Heart left ventricle (tissue), 16 donors: ENCODE results near the gene DPEP1. TPM values are rescaled to one million over a fixed set of nuclear protein-coding genes. Genes with fewer than 3 reads are reported as not detected.

ENCODE experiments used
- ATAC-seq, 4 donors: fragments of 200-7000 bp; cut with Tn5 transposase; one replicate each; pipeline ENCODE4 v1.9.1; 2020 to 2022; ENCODE audit warnings: moderate library complexity in 4 of 4, mild to moderate bottlenecking in 3 of 4, moderate number of reproducible peaks in 1 of 4
- DNase-seq, 5 donors: peaks; one replicate each; pipeline ENCODE4 v3.0.0-alpha.2; 2020
- H3K27ac ChIP-seq, 12 donors: fragments of 200-600 bp; sonication (generic) in 4 of 12; one replicate each; pipeline versions ENCODE4 v1.5.0 to v1.8.0; 2016 to 2022; ENCODE audit warnings: mild to moderate bottlenecking in 2 of 12
- H3K27me3 ChIP-seq, 9 donors: fragments of 200-600 bp; sonication (generic) in 2 of 9; one replicate each; pipeline versions ENCODE4 v1.5.1 to v1.8.0; 2016 to 2022; ENCODE audit warnings: mild to moderate bottlenecking in 3 of 9
- H3K36me3 ChIP-seq, 9 donors: fragments of 200-600 bp; sonication (generic) in 2 of 9; one replicate each; pipeline versions ENCODE4 v1.5.0 to v1.8.0; 2018 to 2022; ENCODE audit warnings: mild to moderate bottlenecking in 2 of 9
- H3K4me1 ChIP-seq, 12 donors: fragments of 200-600 bp; sonication (generic) in 4 of 12; one replicate each; pipeline versions ENCODE4 v1.5.0 to v1.8.0; 2016 to 2022; ENCODE audit warnings: mild to moderate bottlenecking in 3 of 12
- H3K4me3 ChIP-seq, 12 donors: fragments of 200-600 bp; sonication (generic) in 4 of 12; one replicate each; pipeline versions ENCODE4 v1.5.0 to v1.8.0; 2017 to 2022; ENCODE audit warnings: mild to moderate bottlenecking in 9 of 12, moderate library complexity in 4 of 12
- H3K9me3 ChIP-seq, 12 donors: fragments of 200-600 bp; sonication (generic) in 4 of 12; one replicate each; pipeline versions ENCODE4 v1.5.0 to v1.8.0; 2016 to 2022; ENCODE audit warnings: mild to moderate bottlenecking in 1 of 12
- CTCF ChIP-seq, 12 donors: fragments of 200-600 bp; sonication (generic) in 4 of 12; IDR thresholded peaks; one replicate each; pipeline versions ENCODE4 v1.5.0 to v1.8.0; 2018 to 2022; ENCODE audit warnings: antibody characterized with exemption in 12 of 12, mild to moderate bottlenecking in 5 of 12
- POLR2A ChIP-seq, 2 donors: fragments of 450-650 bp; IDR thresholded peaks; one replicate each; pipeline ENCODE4 v1.6.1; 2017; ENCODE audit warnings: antibody characterized with exemption in 2 of 2, mild to moderate bottlenecking in 2 of 2, moderate library complexity in 2 of 2
- WGBS, 4 donors: extraction: QIAGEN DNeasy Blood & Tissue Kit in 2 of 4; methylation state at CpG; one replicate each; pipeline versions ENCODE4 v1.1.5 to v1.1.7; 2013 to 2018; 5-methylcytosine and 5-hydroxymethylcytosine counted together
- intact Hi-C, 10 donors: fragments of 100-400 bp; cut with DNase I; formaldehyde crosslinking; loops; one replicate each; pipeline versions ENCODE4 v1.11.1 to v1.14.2; 2022
- polyA plus RNA-seq, 2 donors: library from polyadenylated mRNA; stranded (reverse); fragments of 200-250 nt; gene quantifications; one replicate each; pipeline ENCODE4 v1.2.3, GENCODE V29; 2013
- total RNA-seq, 9 donors: library from RNA; depleted of rRNA in 2 of 9; stranded (reverse); fragments of >200 nt in 2 of 9; fragmentation: NEBNext Ultra II Directional in 3 of 9; extraction: Animal tissue kit (Norgen Biotek cat#: 25700) in 3 of 9; gene quantifications; one replicate each; pipeline versions ENCODE4 v1.1.0 to v1.2.4, GENCODE V29; 2016 to 2023
- donor health status: ischemic (EF 13 %, LVEDD 7.1; RV severe dilation, severe dysfunction).
- donor health status: healthy with polysubstance abuse.
- donor health status: DM: no; HTN: yes; CAD: no.
- donor health status: DM: no; HTN: no; CAD: no.
- donor health status: ischemic (EF 25% LVEDD 6.9; RV normal size, moderate dysfunction).
- donor health status: ischemic (EF 25% LVEDD 5.7; RV mildly dilated, moderate dysfunction).
- donor health status: healthy.
- donor health status: DM: yes; HTN: yes; CAD: no.
- donor health status: ischemic (EF 35%, LVEDD 5.7; RV mildly dilated, moderate dysfunction).
- donor health status: nonischemic (EF 11% LVEDD 7.7; RV severe dilation, severe dysfunction).
- donor health status: DM: yes; HTN: yes; CAD: no.
- donor health status: PGD.
- donor health status: ischemic (EF 29% LVEDD 5.4; RV normal size, mild dysfunction).
- donor health status: nonischemic (EF 23%, LVEDD 6.1; RV moderate dilation, normal function).

DPEP1 gene
- total and polyA plus RNA-seq, 11 donors = not detected

GRCh38 chr16:89575247-89576152 lies 37.9 kb upstream of the DPEP1 start, which contains the start of gene CPNE7:
CPNE7 (plus strand) TSS chr16:89575758; CDS start chr16:89575898, 140 bp downstream.
- intact Hi-C loops = loop anchor here in 3 of 10 donors (2.0 to 10.0 kb wide), 2 partner anchors 65 to 69 kb away; no protein-coding TSS in a partner anchor
- H3K36me3 ChIP-seq = no peaks in the 10 kb centered on the region
- no peak for TF ChIP-seq POLR2A (IDR thresholded peaks at IDR 0.05)
- TF ChIP-seq CTCF (IDR thresholded peaks at IDR 0.05) = no peak
- H3K4me3 ChIP-seq = peak within 1 kb of the TSS; percentile 13 to 48 (median 34)
- H3K9me3 ChIP-seq = no peaks in the 10 kb centered on the region
- H3K4me1 ChIP-seq = peaks cover 4 to 27% (median 14%) of the 10 kb centered on the region in 12 donors
- ATAC-seq = peak in 1 of 4 donors; percentile 20
- no peak for DNase-seq
- WGBS, 4 donors = 1 to 5% (median 2%) methylated on average over 14 to 103 of the region's 103 CpGs
- H3K27me3 ChIP-seq = peaks cover 23 to 62% (median 33%) of the 10 kb centered on the region in 9 donors
- H3K27ac ChIP-seq = no peak within 1 kb of the TSS

- H3K36me3 ChIP-seq = no peaks in the 10 kb centered on the region
- DNase-seq (no peak), ATAC-seq (no peak)
- no peak overlapping the region for H3K27ac ChIP-seq
- H3K4me3 ChIP-seq = peak overlapping the region in 4 of 12 donors; percentile 19 to 45 (median 32)
- peaks cover 23 to 59% (median 33%) of the 10 kb centered on the region in 9 donors for H3K27me3 ChIP-seq
- intact Hi-C loops = loop anchor here in 1 of 10 donors (10.0 kb wide), 1 partner anchor 68 kb away; no protein-coding TSS in a partner anchor
- WGBS, 4 donors = 12 to 19% (median 15%) methylated on average over 45 to 89 of the region's 89 CpGs
- H3K4me1 ChIP-seq = peaks cover 4 to 27% (median 14%) of the 10 kb centered on the region in 12 donors
- no peak for TF ChIP-seq CTCF (IDR thresholded peaks at IDR 0.05)
- no peak for TF ChIP-seq POLR2A (IDR thresholded peaks at IDR 0.05)
- H3K9me3 ChIP-seq = no peaks in the 10 kb centered on the region
These were observed 37.0 kb upstream of the DPEP1 start for GRCh38 chr16:89576153-89577054.

- Histone ChIP-seq H3K36me3 (no peaks in the 10 kb centered on the region), H3K9me3 (no peaks in the 10 kb centered on the region), H3K4me1 (peaks cover 4 to 27% (median 14%) of the 10 kb centered on the region in 12 donors), H3K27ac (no peak overlapping the region), H3K4me3 (no peak overlapping the region), H3K27me3 (peaks cover 23 to 53% (median 29%) of the 10 kb centered on the region in 9 donors)
- TF ChIP-seq POLR2A (IDR thresholded peaks at IDR 0.05) = no peak
- TF ChIP-seq CTCF (IDR thresholded peaks at IDR 0.05) = no peak
- DNase-seq (no peak), ATAC-seq (peak in 1 of 4 donors; percentile 23)
- WGBS, 4 donors = 85 to 93% (median 90%) methylated on average over 24 to 25 of the region's 25 CpGs
- intact Hi-C loops = loop anchor here in 1 of 10 donors (10.0 kb wide), 1 partner anchor 68 kb away; no protein-coding TSS in a partner anchor
These were observed 36.2 kb upstream of the DPEP1 start for GRCh38 chr16:89577055-89577759.
